HEK293 (cell line): ENCODE results near the gene SRSF4.

Experiments used
- RBAK ChIP-seq: fragments of 450-650 bp; formaldehyde crosslinking; IDR thresholded peaks from 2 replicates; pipeline ENCODE4 v1.5.1; 2016; ENCODE audit warnings: missing biosample characterization, missing genetic modification characterization
- ZBTB1 ChIP-seq: fragments of 450-650 bp; formaldehyde crosslinking; IDR thresholded peaks from 2 replicates; pipeline ENCODE4 v1.5.1; 2016; ENCODE audit warnings: missing biosample characterization, missing genetic modification characterization
- ZBTB26 ChIP-seq: fragments of 450-650 bp; formaldehyde crosslinking; optimal IDR thresholded peaks from 2 replicates; pipeline ENCODE3; 2016; ENCODE audit warnings: missing biosample characterization, mild to moderate bottlenecking, missing genetic modification characterization
- ZNF133 ChIP-seq: fragments of 450-650 bp; formaldehyde crosslinking; IDR thresholded peaks from 2 replicates; pipeline ENCODE4 v1.5.1; 2016; ENCODE audit warnings: missing biosample characterization, missing genetic modification characterization
- ZNF214 ChIP-seq: fragments of 450-650 bp; formaldehyde crosslinking; IDR thresholded peaks from 2 replicates; pipeline ENCODE4 v1.5.1; 2017; ENCODE audit warnings: missing biosample characterization, mild to moderate bottlenecking, missing genetic modification characterization, borderline replicate concordance
- ZNF23 ChIP-seq: fragments of 450-650 bp; formaldehyde crosslinking; IDR thresholded peaks from 2 replicates; pipeline ENCODE4 v1.5.1; 2016; ENCODE audit warnings: missing biosample characterization, missing genetic modification characterization, borderline replicate concordance
- ZNF24 ChIP-seq: fragments of 450-650 bp; formaldehyde crosslinking; IDR thresholded peaks from 2 replicates; pipeline ENCODE4 v1.5.1; 2016; ENCODE audit warnings: missing biosample characterization, missing genetic modification characterization
- ZNF266 ChIP-seq: fragments of 450-650 bp; formaldehyde crosslinking; IDR thresholded peaks from 2 replicates; pipeline ENCODE4 v1.5.1; 2016; ENCODE audit warnings: missing biosample characterization, missing genetic modification characterization, low read depth
- ZNF274 ChIP-seq, 2 experiments: fragments of 200-500 bp in 1 of 2; fragments of 450-650 bp in 1 of 2; sonication (Bioruptor generic) in 1 of 2; formaldehyde crosslinking in 1 of 2; IDR thresholded peaks; 2 replicates each; pipeline versions ENCODE4 v1.5.1 to v1.6.1; 2014 to 2016; ENCODE audit warnings: borderline replicate concordance in 1 of 2, inconsistent platforms in 1 of 2, low read length in 1 of 2, missing biosample characterization in 1 of 2, missing genetic modification characterization in 1 of 2
- ZNF302 ChIP-seq: fragments of 450-650 bp; formaldehyde crosslinking; IDR thresholded peaks from 2 replicates; pipeline ENCODE4 v1.5.1; 2016; ENCODE audit warnings: missing biosample characterization, missing genetic modification characterization, low read depth
- ZNF658 ChIP-seq: fragments of 450-650 bp; formaldehyde crosslinking; IDR thresholded peaks from 2 replicates; pipeline ENCODE4; 2016; ENCODE audit warnings: missing biosample characterization, missing genetic modification characterization
- ZSCAN18 ChIP-seq: fragments of 450-650 bp; formaldehyde crosslinking; IDR thresholded peaks from 2 replicates; pipeline ENCODE4 v1.5.1; 2016; ENCODE audit warnings: missing biosample characterization, missing genetic modification characterization
- TF ChIP-seq, protein P1 (sequence below): fragments of 450-650 bp; formaldehyde crosslinking; IDR thresholded peaks from 2 replicates; pipeline ENCODE4 v1.5.1; 2016; ENCODE audit warnings: missing biosample characterization, missing genetic modification characterization

GRCh38 chr1:29197590-29197924 is 15.9 kb upstream of the SRSF4 start:
- TF ChIP-seq ZNF658 (tag by site-specific recombination) = no peak
- TF ChIP-seq, protein P1, sequence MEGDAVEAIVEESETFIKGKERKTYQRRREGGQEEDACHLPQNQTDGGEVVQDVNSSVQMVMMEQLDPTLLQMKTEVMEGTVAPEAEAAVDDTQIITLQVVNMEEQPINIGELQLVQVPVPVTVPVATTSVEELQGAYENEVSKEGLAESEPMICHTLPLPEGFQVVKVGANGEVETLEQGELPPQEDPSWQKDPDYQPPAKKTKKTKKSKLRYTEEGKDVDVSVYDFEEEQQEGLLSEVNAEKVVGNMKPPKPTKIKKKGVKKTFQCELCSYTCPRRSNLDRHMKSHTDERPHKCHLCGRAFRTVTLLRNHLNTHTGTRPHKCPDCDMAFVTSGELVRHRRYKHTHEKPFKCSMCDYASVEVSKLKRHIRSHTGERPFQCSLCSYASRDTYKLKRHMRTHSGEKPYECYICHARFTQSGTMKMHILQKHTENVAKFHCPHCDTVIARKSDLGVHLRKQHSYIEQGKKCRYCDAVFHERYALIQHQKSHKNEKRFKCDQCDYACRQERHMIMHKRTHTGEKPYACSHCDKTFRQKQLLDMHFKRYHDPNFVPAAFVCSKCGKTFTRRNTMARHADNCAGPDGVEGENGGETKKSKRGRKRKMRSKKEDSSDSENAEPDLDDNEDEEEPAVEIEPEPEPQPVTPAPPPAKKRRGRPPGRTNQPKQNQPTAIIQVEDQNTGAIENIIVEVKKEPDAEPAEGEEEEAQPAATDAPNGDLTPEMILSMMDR (tag by site-specific recombination) = peak; percentile 52; the same call in 1 of the 2 replicates
- TF ChIP-seq ZNF274 (IDR thresholded peaks at IDR 0.05; ENCODE audit: low read length) = no peak
- no peak for TF ChIP-seq ZNF274 (tag by site-specific recombination; IDR thresholded peaks at IDR 0.05; ENCODE audit: borderline replicate concordance)
- no peak for TF ChIP-seq ZNF24 (tag by site-specific recombination)
- TF ChIP-seq ZBTB1 (tag by site-specific recombination) = no peak
- TF ChIP-seq ZNF23 (tag by site-specific recombination) = no peak
- no peak for TF ChIP-seq ZSCAN18 (tag by site-specific recombination)
- no peak for TF ChIP-seq ZNF266 (tag by site-specific recombination)
- no peak for TF ChIP-seq ZNF214 (tag by site-specific recombination)
- TF ChIP-seq ZNF302 = no peak
- TF ChIP-seq RBAK = no peak
- TF ChIP-seq ZBTB26 = no peak
- TF ChIP-seq ZNF133 (tag by site-specific recombination) = no peak
